Right lobe of liver (tissue), 6 donors: Measurements from ENCODE around the gene NDUFS6. TPM values are rescaled to one million over a fixed set of nuclear protein-coding genes. Genes with fewer than 3 reads are reported as not detected.
A peak's percentile ranks its signal among the peaks of the same experiment; 100 is the strongest.

Experiments used
- ATAC-seq, 4 donors: fragments of 200-7000 bp; cut with Tn5 transposase; one replicate each; pipeline ENCODE4 v1.9.1; 2020; ENCODE audit warnings: mild to moderate bottlenecking in 4 of 4, moderate library complexity in 4 of 4
- DNase-seq, 3 donors: peaks; one replicate each; pipeline ENCODE4 v3.0.0-alpha.2; 2020
- H3K27ac ChIP-seq, 3 donors: fragments of 200-600 bp; one replicate each; pipeline ENCODE4 v1.8.0; 2022
- H3K27me3 ChIP-seq, 2 donors: fragments of 200-600 bp; one replicate each; pipeline ENCODE4 v1.8.0; 2022
- H3K36me3 ChIP-seq, 4 donors: fragments of 200-600 bp; sonication (generic) in 1 of 4; one replicate each; pipeline versions ENCODE4 v1.5.1 to v1.8.0; 2017 to 2022; ENCODE audit warnings: control low read depth in 1 of 4
- H3K4me1 ChIP-seq, 4 donors: fragments of 200-600 bp; sonication (generic) in 1 of 4; one replicate each; pipeline versions ENCODE4 v1.5.1 to v1.8.0; 2017 to 2022; ENCODE audit warnings: control low read depth in 1 of 4
- H3K4me3 ChIP-seq, 3 donors: fragments of 200-600 bp; one replicate each; pipeline ENCODE4 v1.8.0; 2022
- H3K9me3 ChIP-seq, 4 donors: fragments of 200-600 bp; sonication (generic) in 1 of 4; one replicate each; pipeline versions ENCODE4 v1.5.1 to v1.8.0; 2017 to 2022; ENCODE audit warnings: control low read depth in 1 of 4
- CTCF ChIP-seq, 4 donors: fragments of 200-600 bp in 3 of 4; fragments of 450-650 bp in 1 of 4; IDR thresholded peaks; one replicate each; pipeline versions ENCODE4 v1.5.1 to v1.8.0; 2016 to 2022; ENCODE audit warnings: antibody characterized with exemption in 4 of 4, mild to moderate bottlenecking in 2 of 4
- POLR2A ChIP-seq: fragments of 450-650 bp; IDR thresholded peaks from one replicate; pipeline ENCODE4 v1.6.1; 2017; ENCODE audit warnings: antibody characterized with exemption, mild to moderate bottlenecking
- WGBS: methylation state at CpG from one replicate; pipeline ENCODE4 v1.1.6; 2018; ENCODE audit warnings: low coverage, low lambda C conversion rate; ENCODE audit not compliant: insufficient coverage; ENCODE audit errors: missing lambda C conversion rate; 5-methylcytosine and 5-hydroxymethylcytosine counted together
- intact Hi-C, 2 donors: fragments of 100-400 bp; cut with DNase I; formaldehyde crosslinking; loops; one replicate each; pipeline versions ENCODE4 v1.11.2 to v1.14.1; 2022
- total RNA-seq, 6 experiments: library from RNA; depleted of rRNA in 2 of 6; stranded (reverse); fragments of >200 nt in 2 of 6; fragmentation: NEBNext Ultra II Directional in 3 of 6; extraction: Animal tissue kit (Norgen Biotek cat#: 25700) in 3 of 6; gene quantifications; one replicate each; pipeline versions ENCODE4 v1.1.0 to v1.2.4, GENCODE V29; 2016 to 2023
- donor health status: DM: no; HTN: yes; CAD: no.
- donor health status: DM: no; HTN: no; CAD: no.
- donor health status: DM: no; HTN: no; CAD: no.
- donor health status: DM: no; HTN: yes; CAD: no.
- donor health status: DM: no; HTN: yes; CAD: no.

Gene NDUFS6
- total RNA-seq, 6 experiments from 2014 or later: 16.5 to 57.5 (median 23.7) TPM

GRCh38 chr5:1789834-1790471, 11.3 kb upstream of the NDUFS6 start:
- Histone ChIP-seq H3K27me3 (no peaks in the 10 kb centered on the region), H3K4me3 (no peak overlapping the region), H3K9me3 (no peaks in the 10 kb centered on the region), H3K36me3 (no peaks in the 10 kb centered on the region), H3K27ac (no peak overlapping the region), H3K4me1 (no peaks in the 10 kb centered on the region)
- DNase-seq: no peak
- TF ChIP-seq POLR2A (no peak), CTCF (IDR thresholded peaks at IDR 0.05) (no peak)
- intact Hi-C loops: no loop called here
- WGBS: 42% methylated on average over 8 of the region's 10 CpGs
- no peak for ATAC-seq

- 61% methylated on average over 2 of the region's 3 CpGs for whole genome bisulfite sequencing
- no peaks in the 10 kb centered on the region for H3K4me1 ChIP-seq
- no peak for DNase-seq
- H3K9me3 ChIP-seq: no peaks in the 10 kb centered on the region
- no peaks in the 10 kb centered on the region for H3K27me3 ChIP-seq
- H3K36me3 ChIP-seq: no peaks in the 10 kb centered on the region
- no peak overlapping the region for H3K4me3 ChIP-seq
- H3K27ac ChIP-seq: no peak overlapping the region
- intact Hi-C loops: no loop called here
- ATAC-seq: no peak
- TF ChIP-seq POLR2A: no peak
- no peak for TF ChIP-seq CTCF (IDR thresholded peaks at IDR 0.05)
Measured at GRCh38 chr5:1791176-1791575, 10.0 kb upstream of the NDUFS6 start.

GRCh38 chr5:1792842-1793266, 8.4 kb upstream of the NDUFS6 start:
- TF ChIP-seq CTCF (IDR thresholded peaks at IDR 0.05) (no peak), POLR2A (no peak)
- Histone ChIP-seq H3K4me1 (no peaks in the 10 kb centered on the region), H3K36me3 (peaks cover 0 to 9% (median 3%) of the 10 kb centered on the region in 4 donors), H3K27me3 (no peaks in the 10 kb centered on the region), H3K27ac (no peak overlapping the region), H3K9me3 (no peaks in the 10 kb centered on the region), H3K4me3 (no peak overlapping the region)
- intact Hi-C loops: no loop called here
- WGBS: 54% methylated on average over 4 of the region's 8 CpGs
- DNase-seq: no peak
- peak in 1 of 4 donors; percentile 13 for ATAC-seq

GRCh38 chr5:1793301-1793740, 7.9 kb upstream of the NDUFS6 start:
- Histone ChIP-seq H3K27ac (no peak overlapping the region), H3K9me3 (no peaks in the 10 kb centered on the region), H3K4me3 (no peak overlapping the region), H3K27me3 (no peaks in the 10 kb centered on the region), H3K36me3 (peaks cover 0 to 14% (median 6%) of the 10 kb centered on the region in 4 donors), H3K4me1 (no peaks in the 10 kb centered on the region)
- TF ChIP-seq CTCF (IDR thresholded peaks at IDR 0.05) (no peak), POLR2A (no peak)
- 53% methylated on average over 9 of the region's 10 CpGs for WGBS
- DNase-seq (no peak), ATAC-seq (no peak)
- intact Hi-C loops: no loop called here
